GM18499 (cell line): ENCODE data around the gene PBLD.

Experiments used
- ATAC-seq: cut with Tn5 transposase; IDR thresholded peaks from one replicate; pipeline ENCODE4 v1.9.1; 2021; ENCODE audit warnings: moderate number of reproducible peaks; ENCODE audit not compliant: insufficient read depth, unreplicated experiment

The PBLD gene

DNA sequence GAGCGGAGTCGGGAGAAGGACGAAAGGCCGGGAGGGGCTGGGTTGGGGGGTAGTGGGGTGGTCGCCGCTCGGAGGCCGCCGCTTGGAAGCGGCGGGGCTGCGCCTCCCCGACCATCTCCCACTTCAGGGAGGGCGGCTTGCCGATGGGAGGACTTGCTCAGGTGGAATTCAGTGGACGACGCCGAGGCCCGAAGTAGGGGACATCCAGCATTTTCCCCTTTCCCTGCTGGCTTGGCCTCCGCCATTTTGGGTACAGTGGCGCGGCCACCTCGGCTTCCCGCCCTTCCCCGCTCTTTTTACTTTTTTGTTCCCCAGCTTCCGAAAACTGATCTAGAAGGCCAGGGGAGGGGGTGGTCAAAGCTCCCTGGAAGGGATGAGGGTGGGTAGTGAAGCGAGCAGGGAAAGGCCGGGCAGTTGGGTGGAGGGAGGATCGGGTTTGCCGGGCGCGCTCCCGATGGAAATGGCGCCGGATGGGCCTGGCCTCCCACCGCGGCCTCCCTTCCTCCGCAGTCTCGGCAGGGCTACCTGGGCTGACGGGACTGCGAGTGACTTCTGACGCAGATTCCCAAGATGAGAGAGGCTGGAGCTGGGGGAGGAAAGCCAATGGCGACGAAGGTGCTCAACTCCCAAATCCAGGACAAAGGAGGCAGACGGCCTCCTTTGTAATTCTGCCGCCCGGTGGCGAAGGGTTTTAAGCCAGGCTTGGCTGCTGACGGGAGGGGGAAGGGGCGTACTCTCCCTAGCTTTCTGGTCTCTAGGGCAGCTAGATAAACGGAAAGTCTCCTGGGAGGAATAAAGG lies at the start of gene PBLD:
Gene PBLD, minus strand, starts transcription at position 670 of the 799 bp plus-strand sequence. CDS start 26,084 bp downstream, outside the sequence.
- no peak for ATAC-seq

- no peak for ATAC-seq
Measured at GRCh38 chr10:68371604-68372003, 38.9 kb upstream of the PBLD start.

- no peak for ATAC-seq
Measured at GRCh38 chr10:68367121-68367520, 34.4 kb upstream of the PBLD start.

DNA sequence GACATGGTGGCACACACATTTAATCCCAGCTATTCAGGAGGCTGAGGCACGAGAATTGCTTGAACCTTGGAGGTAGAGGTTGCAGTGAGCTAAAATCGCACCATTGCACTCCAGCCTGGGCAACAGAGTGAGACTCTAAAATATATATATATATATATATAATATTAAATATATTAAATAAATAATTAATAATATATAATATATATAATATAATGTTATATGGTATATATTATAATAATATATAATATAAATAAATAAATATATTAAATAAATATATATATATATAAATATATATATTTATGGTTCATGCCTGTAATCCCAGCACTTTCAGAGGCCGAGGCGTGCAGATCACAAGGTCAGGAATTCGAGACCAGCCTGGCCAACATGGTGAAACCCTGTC lies 33.9 kb upstream of the PBLD start:
- ATAC-seq = no peak

GRCh38 chr10:68365611-68366010 lies 32.9 kb upstream of the PBLD start:
- no peak for ATAC-seq

DNA sequence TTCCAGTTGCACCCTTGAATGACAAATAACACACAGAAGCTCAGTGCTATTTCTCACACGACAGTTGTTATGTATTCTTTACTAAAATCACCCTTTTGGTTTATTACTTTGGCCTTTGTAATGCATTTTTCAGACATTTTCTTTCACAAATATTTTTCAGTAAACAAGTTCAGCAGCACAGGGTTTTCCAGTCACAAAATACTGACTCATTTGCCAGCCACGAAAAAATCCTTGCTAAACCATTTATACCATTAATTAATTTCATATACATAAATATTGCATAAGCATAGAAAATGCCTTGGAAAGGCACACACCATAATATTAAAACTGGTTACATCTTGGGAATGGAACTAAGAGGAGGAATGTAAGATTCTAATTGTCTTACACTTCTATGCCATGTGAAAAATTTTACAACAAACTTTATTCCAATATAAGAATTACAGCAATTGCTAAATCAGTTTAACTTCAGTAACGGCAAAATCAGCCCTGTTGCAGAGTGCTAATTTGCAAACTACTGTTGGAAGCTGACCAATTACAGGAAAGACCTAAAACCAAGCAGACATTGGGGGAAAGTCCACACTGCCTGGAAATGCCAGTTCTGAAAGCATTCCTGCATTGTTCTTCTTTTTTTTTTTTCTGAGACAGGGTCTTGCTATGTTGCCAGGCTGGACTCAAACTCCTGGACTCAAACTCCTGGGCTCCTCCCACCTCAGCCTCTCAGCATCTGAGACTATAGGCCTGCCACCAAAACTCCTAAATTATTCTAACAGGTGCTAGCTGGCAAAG lies 31.6 kb upstream of the PBLD start:
- no peak for ATAC-seq

GRCh38 chr10:68362590-68362989 lies 29.9 kb upstream of the PBLD start:
- no peak for ATAC-seq

GRCh38 chr10:68359189-68359588 lies 26.5 kb upstream of the PBLD start:
- ATAC-seq = no peak

- no peak for ATAC-seq
Measured at GRCh38 chr10:68353537-68353936, 20.8 kb upstream of the PBLD start.

GRCh38 chr10:68348265-68348741 lies 15.6 kb upstream of the PBLD start:
- no peak for ATAC-seq

DNA sequence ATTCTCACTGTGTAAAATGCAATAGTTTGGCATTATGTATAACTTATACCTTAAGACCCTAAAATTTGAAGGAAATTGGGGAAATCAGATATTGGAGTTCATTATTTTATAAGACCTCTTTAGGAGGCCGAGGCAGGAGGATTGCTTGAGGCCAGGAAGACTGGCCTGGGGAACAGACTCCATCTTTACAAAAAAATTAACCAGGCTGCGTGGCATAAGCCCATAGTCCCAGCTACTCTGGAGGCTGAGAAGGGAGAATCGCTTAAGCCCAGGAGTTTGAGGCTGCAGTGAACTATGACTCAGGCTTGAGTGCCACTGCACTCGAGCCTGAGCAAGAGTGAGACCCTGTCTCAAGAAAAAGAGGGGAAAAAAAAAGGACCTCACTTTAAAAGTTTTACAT lies 14.0 kb upstream of the PBLD start:
- no peak for ATAC-seq

- no peak for ATAC-seq
Measured at GRCh38 chr10:68345621-68346020, 12.9 kb upstream of the PBLD start.

DNA sequence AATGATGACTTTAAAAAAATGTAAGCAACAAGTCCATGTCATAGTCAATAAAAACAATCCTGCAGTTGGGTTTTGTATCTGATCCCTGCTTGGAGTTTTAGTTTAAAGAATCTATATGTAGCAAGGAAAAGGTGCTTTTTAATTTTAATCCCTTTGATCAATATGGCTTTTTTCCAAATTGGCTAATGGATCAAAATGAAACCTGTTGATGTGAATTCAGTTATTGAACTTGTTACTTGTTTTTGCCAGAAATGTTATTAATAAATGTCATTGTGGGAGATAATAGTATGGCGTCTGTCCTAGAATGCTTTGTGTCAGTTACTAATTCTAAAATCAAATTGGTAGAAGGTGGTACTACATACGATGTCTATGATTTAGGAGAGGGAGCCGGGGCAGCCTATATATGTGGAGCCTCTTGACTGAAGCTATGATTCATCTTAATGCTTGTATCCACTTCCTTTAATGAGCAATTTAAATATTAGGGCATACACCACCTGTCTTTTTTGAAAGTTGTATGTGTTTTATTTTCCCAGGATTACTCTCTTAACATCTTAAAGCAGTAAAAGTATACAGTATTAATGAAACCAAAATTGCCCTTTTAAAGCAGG lies 10.3 kb upstream of the PBLD start:
- ATAC-seq = no peak

DNA sequence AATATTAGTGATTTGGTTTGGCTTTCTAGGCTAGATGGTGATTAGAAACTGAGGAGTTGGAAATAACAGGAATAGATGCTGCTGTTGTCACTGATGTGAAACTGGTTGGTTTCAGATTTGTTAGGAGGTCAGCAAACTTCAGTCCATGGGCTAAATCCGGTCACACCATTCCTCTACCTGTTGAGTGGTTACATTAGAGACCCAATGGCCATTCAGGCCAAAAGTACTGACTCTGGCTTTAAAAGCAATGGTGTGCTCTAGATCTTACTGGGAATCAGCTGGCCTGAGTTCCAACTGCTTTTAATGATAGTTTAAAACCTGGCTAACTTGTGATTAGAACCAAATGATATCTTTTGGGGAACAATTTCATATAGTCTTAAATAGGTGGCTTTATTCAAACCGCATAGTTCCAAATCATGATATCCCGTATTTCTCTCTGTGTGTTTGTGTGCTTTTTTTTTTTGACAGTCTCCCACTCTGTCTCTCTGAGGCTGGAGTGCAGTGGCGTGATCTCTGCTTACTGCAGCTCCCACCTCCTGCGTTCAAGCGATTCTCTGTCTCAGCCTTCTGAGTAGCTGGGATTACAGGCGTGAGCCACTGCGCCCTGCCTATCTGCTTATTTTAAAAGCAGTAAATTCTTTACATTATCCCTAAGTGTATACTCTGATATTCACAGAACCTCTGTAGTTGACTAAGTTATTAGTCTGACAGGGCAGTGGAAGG lies 7.8 kb upstream of the PBLD start:
- no peak for ATAC-seq

DNA sequence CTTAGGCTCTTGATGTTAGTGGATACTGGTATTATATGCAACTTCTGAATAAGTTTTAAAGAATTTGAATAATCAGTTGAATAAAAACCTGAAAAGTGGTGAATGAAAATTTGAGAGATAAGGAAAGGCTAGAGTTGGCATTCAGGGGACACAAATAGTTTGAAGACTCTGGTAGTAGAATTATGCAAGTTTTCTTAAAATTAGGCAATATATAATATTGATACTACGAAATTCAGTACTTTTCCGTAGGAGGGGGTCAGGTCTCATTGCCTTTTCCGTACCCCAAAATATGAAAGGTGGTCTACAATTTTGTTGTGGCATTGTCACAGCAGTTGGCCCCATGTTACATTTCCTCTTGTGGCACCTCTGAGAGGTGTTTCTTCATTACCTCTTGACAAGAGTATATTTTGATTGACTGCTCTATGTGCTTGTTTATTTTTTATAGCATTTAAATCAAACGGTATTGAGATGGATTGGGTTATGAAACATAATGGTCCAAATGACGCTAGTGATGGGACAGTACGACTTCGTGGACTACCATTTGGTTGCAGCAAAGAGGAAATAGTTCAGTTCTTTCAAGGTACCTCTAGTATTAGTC lies 4.1 kb upstream of the PBLD start:
- ATAC-seq = no peak

- ATAC-seq = no peak
Measured at GRCh38 chr10:68334672-68335467, 2.1 kb upstream of the PBLD start.

DNA sequence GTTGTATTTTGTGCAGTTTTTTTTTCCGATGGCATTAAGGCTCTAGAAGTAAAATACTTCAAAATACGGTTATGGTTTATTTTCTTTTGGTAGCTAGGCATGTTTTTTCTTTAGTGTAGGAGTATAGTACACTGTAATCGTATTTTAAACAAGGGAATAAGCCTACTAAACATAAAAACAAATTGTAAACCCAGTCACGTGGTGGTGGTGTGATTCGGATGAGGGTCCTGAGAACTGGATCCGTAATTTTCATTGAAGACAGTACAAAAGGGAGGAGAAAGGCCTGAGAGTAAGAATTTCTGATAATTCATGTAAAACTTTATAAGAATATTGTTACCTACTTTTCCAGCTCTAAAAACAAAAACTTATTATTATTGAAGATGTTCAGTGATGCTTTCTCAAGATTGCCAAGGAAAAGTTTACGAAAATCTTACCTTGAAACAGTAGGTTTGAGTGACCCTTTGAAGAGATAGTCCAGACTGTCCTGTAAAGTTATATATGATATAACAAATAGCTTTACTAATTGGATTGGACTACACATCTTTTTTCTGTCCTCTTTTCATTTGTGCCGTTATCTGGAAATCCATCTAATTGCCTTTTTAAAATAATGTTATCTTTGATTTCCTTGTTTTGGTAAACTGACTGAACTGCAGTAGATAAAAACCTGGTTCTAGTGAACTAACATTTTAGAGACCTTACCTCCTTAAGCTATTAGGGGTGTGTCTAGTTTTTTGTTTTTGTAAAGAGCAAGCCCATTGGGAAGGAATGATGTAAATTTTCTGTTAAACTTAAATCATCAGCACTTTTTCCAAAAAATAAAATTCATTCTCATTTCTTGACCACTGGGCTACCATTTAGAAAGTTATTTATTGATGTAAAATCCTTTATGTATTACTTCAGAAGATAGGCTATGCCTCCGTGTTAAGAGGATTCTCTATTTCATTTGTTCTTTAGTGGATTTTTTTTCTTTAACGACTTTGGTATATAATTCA lies 1.0 kb upstream of the PBLD start:
- ATAC-seq = no peak

DNA sequence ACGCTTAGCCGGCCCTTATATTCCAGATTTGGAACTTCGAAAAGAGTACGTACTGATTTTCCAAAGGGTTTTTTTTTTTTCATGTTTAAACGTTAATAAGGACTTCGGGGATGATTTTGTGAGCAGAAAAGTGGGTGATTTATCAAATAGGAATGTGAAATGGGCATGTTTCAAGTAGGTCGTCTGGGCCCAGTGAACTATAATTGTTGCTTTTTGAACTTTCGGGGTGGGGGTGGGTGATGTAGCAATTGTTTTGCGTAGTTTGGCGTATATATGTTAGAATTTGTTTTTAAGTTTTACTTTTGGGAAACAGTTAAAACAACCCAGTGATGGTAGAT lies 299 bp upstream of the PBLD start:
- no peak for ATAC-seq
